Measurements from ENCODE around the gene NPB.

The NPB gene

GRCh38 chr17:81878294-81878693 lies 23.7 kb upstream of the NPB start:
- Mint-ChIP-seq H3K36me3 (ENCODE audit: low read depth) (peaks cover 37% of the 10 kb centered on the region), H3K27me3 (ENCODE audit: low read depth) (no peaks in the 10 kb centered on the region), H3K27ac (no peak overlapping the region), H3K4me3 (no peak overlapping the region), H3K4me1 (no peaks in the 10 kb centered on the region), H3K9me3 (no peaks in the 10 kb centered on the region)
- TF ChIP-seq CTCF (IDR thresholded peaks at IDR 0.05; ENCODE audit: unreplicated experiment in 3 of 3) = no peak

GRCh38 chr17:81879121-81879520 lies 22.9 kb upstream of the NPB start:
- TF ChIP-seq CTCF (IDR thresholded peaks at IDR 0.05; ENCODE audit: unreplicated experiment in 3 of 3) = no peak
- peaks cover 39% of the 10 kb centered on the region for H3K36me3 Mint-ChIP-seq (ENCODE audit: low read depth)
- no peaks in the 10 kb centered on the region for H3K27me3 Mint-ChIP-seq (ENCODE audit: low read depth)
- no peaks in the 10 kb centered on the region for H3K9me3 Mint-ChIP-seq
- no peaks in the 10 kb centered on the region for H3K4me1 Mint-ChIP-seq
- H3K27ac Mint-ChIP-seq = no peak overlapping the region
- no peak overlapping the region for H3K4me3 Mint-ChIP-seq

GRCh38 chr17:81884520-81884919 lies 17.5 kb upstream of the NPB start:
- Mint-ChIP-seq H3K27me3 (ENCODE audit: low read depth) (no peaks in the 10 kb centered on the region), H3K27ac (no peak overlapping the region), H3K4me3 (peak overlapping the region in 1 of 3 experiments; percentile 27), H3K9me3 (no peaks in the 10 kb centered on the region), H3K4me1 (peaks cover 4% of the 10 kb centered on the region), H3K36me3 (ENCODE audit: low read depth) (peaks cover 63% of the 10 kb centered on the region)
- TF ChIP-seq CTCF (IDR thresholded peaks at IDR 0.05; ENCODE audit: unreplicated experiment in 3 of 3) = no peak

- peaks cover 60% of the 10 kb centered on the region for H3K36me3 Mint-ChIP-seq (ENCODE audit: low read depth)
- H3K4me1 Mint-ChIP-seq = peaks cover 4% of the 10 kb centered on the region
- H3K27ac Mint-ChIP-seq = no peak overlapping the region
- no peaks in the 10 kb centered on the region for H3K9me3 Mint-ChIP-seq
- no peak overlapping the region for H3K4me3 Mint-ChIP-seq
- no peaks in the 10 kb centered on the region for H3K27me3 Mint-ChIP-seq (ENCODE audit: low read depth)
- TF ChIP-seq CTCF (IDR thresholded peaks at IDR 0.05; ENCODE audit: unreplicated experiment in 3 of 3) = no peak
Observed at GRCh38 chr17:81884968-81885367, 17.1 kb upstream of the NPB start.

- no peak for TF ChIP-seq CTCF (IDR thresholded peaks at IDR 0.05; ENCODE audit: unreplicated experiment in 3 of 3)
- Mint-ChIP-seq H3K27ac (no peak overlapping the region), H3K4me3 (peak overlapping the region in 2 of 3 experiments; percentile 19 to 45), H3K4me1 (peaks cover 4% of the 10 kb centered on the region), H3K9me3 (no peaks in the 10 kb centered on the region), H3K27me3 (ENCODE audit: low read depth) (no peaks in the 10 kb centered on the region), H3K36me3 (ENCODE audit: low read depth) (peaks cover 60% of the 10 kb centered on the region)
Observed at GRCh38 chr17:81885454-81885853, 16.6 kb upstream of the NPB start.

GRCh38 chr17:81885869-81886548 lies 16.0 kb upstream of the NPB start:
- no peak for TF ChIP-seq CTCF (IDR thresholded peaks at IDR 0.05; ENCODE audit: unreplicated experiment in 3 of 3)
- Mint-ChIP-seq H3K27ac (no peak overlapping the region), H3K4me1 (peaks cover 4% of the 10 kb centered on the region), H3K4me3 (peak overlapping the region in 1 of 3 experiments; percentile 45), H3K36me3 (ENCODE audit: low read depth) (peaks cover 58% of the 10 kb centered on the region), H3K27me3 (ENCODE audit: low read depth) (no peaks in the 10 kb centered on the region), H3K9me3 (no peaks in the 10 kb centered on the region)
